ENCODE data around the gene BIRC7.
A peak's percentile ranks its signal among the peaks of the same experiment; 100 is the strongest.

BIRC7 gene

DNA sequence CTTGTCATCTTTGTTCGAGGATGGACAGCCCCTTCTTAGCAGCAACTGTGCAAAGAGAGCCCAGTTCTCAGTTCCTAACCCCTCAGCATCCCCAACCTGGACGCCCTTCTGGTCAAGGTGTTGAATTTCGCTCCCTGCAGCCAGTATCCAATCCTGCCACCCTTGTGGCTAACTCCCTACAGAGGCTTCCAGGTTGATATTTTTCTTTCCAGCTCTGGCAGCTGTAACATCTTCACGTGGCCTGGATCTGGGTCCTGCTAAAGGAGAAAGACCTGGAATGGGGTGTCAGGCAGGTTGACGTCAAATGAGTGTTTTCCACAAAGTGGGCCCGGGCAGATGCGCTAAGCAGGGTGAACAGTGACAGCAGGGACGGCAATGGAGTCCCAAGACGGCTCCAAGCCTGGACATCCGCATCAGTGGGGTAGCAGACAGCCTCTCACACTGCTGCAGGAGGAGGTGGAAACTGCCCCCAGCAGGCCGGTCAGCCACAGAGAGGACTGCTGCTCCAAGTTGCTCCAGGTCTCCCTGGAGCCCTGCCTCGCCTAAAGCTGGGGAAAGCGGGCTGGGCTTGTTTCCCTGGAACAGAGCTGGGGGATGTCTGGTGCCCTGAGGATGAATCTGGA, 18.7 kb upstream of the BIRC7 start:
- Histone ChIP-seq H3K79me2 (ENCODE audit: insufficient read depth, low read length) (peaks cover 27% of the 10 kb centered on the region), H3K36me3 (ENCODE audit: insufficient read depth, low read length) (peaks cover 30% of the 10 kb centered on the region), H3K4me3 (ENCODE audit: low read depth, low read length, poor library complexity, severe bottlenecking) (peak overlapping the region; percentile 78), H4K20me1 (ENCODE audit: insufficient read depth, low read length) (no peaks in the 10 kb centered on the region), H2AFZ (ENCODE audit: low read length) (no peak overlapping the region), H3K4me1 (ENCODE audit: insufficient read depth, low read length, severe bottlenecking) (peaks cover 24% of the 10 kb centered on the region), H3F3A (ENCODE audit: insufficient read depth, low read length) (no peaks in the 10 kb centered on the region), H3K9me2 (ENCODE audit: low read depth, low read length) (no peaks in the 10 kb centered on the region), H3K27me3 (ENCODE audit: insufficient read depth, low read length) (no peaks in the 10 kb centered on the region), H3K4me2 (ENCODE audit: low read length) (peak overlapping the region; percentile 76), H3K27ac (ENCODE audit: low read depth, low read length, poor library complexity, severe bottlenecking) (no peak overlapping the region), H3K9me3 (ENCODE audit: low read length) (no peaks in the 10 kb centered on the region), H3K9ac (ENCODE audit: low read length) (peak overlapping the region; percentile 80)
- TF ChIP-seq CTCF (IDR thresholded peaks at IDR 0.05; ENCODE audit: low read length) (no peak), EZH2 (IDR thresholded peaks at IDR 0.05; ENCODE audit: borderline replicate concordance, low read length) (no peak)

GRCh38 chr20:63217706-63218105, 18.0 kb upstream of the BIRC7 start:
- no peaks in the 10 kb centered on the region for H4K20me1 ChIP-seq (ENCODE audit: insufficient read depth, low read length)
- no peak overlapping the region for H3K27ac ChIP-seq (ENCODE audit: low read depth, low read length, poor library complexity, severe bottlenecking)
- no peak overlapping the region; the same call in 1 of the 2 replicates for H3K9ac ChIP-seq (ENCODE audit: low read length)
- TF ChIP-seq CTCF (IDR thresholded peaks at IDR 0.05; ENCODE audit: low read length): no peak
- no peak for TF ChIP-seq EZH2 (IDR thresholded peaks at IDR 0.05; ENCODE audit: borderline replicate concordance, low read length)
- H2AFZ ChIP-seq (ENCODE audit: low read length): no peak overlapping the region
- H3K9me3 ChIP-seq (ENCODE audit: low read length): no peaks in the 10 kb centered on the region
- peaks cover 20% of the 10 kb centered on the region for H3K79me2 ChIP-seq (ENCODE audit: insufficient read depth, low read length)
- peaks cover 24% of the 10 kb centered on the region for H3K4me1 ChIP-seq (ENCODE audit: insufficient read depth, low read length, severe bottlenecking)
- H3K36me3 ChIP-seq (ENCODE audit: insufficient read depth, low read length): peaks cover 22% of the 10 kb centered on the region
- no peaks in the 10 kb centered on the region for H3F3A ChIP-seq (ENCODE audit: insufficient read depth, low read length)
- no peak overlapping the region for H3K4me3 ChIP-seq (ENCODE audit: low read depth, low read length, poor library complexity, severe bottlenecking)
- no peak overlapping the region for H3K4me2 ChIP-seq (ENCODE audit: low read length)
- no peaks in the 10 kb centered on the region for H3K27me3 ChIP-seq (ENCODE audit: insufficient read depth, low read length)
- H3K9me2 ChIP-seq (ENCODE audit: low read depth, low read length): no peaks in the 10 kb centered on the region

GRCh38 chr20:63218701-63219446, 16.8 kb upstream of the BIRC7 start:
- TF ChIP-seq EZH2 (IDR thresholded peaks at IDR 0.05; ENCODE audit: borderline replicate concordance, low read length) (no peak), CTCF (IDR thresholded peaks at IDR 0.05; ENCODE audit: low read length) (peak; percentile 15)
- Histone ChIP-seq H3K79me2 (ENCODE audit: insufficient read depth, low read length) (peaks cover 17% of the 10 kb centered on the region), H3K9me3 (ENCODE audit: low read length) (no peaks in the 10 kb centered on the region), H3K27me3 (ENCODE audit: insufficient read depth, low read length) (no peaks in the 10 kb centered on the region), H3K4me2 (ENCODE audit: low read length) (no peak overlapping the region), H3K4me1 (ENCODE audit: insufficient read depth, low read length, severe bottlenecking) (peaks cover 23% of the 10 kb centered on the region), H3K9me2 (ENCODE audit: low read depth, low read length) (no peaks in the 10 kb centered on the region), H3F3A (ENCODE audit: insufficient read depth, low read length) (no peaks in the 10 kb centered on the region), H3K36me3 (ENCODE audit: insufficient read depth, low read length) (peaks cover 11% of the 10 kb centered on the region; the same call in 1 of the 2 replicates), H4K20me1 (ENCODE audit: insufficient read depth, low read length) (no peaks in the 10 kb centered on the region), H3K4me3 (ENCODE audit: low read depth, low read length, poor library complexity, severe bottlenecking) (no peak overlapping the region), H2AFZ (ENCODE audit: low read length) (no peak overlapping the region), H3K9ac (ENCODE audit: low read length) (no peak overlapping the region), H3K27ac (ENCODE audit: low read depth, low read length, poor library complexity, severe bottlenecking) (no peak overlapping the region)

Data from OCI-LY1 (cell line).